AG04449 (cell line): ENCODE results near the gene LLGL1.

Source experiments
- CTCF ChIA-PET: fragments of 350-600 bp; formaldehyde crosslinking; extraction: SDS; loops from one replicate; lab custom pipeline; 2021; ENCODE audit warnings: antibody characterized with exemption; lab: Yijun Ruan, JAX
- POLR2A ChIA-PET: fragments of 400-600, 350-600 bp; formaldehyde crosslinking; extraction: SDS; loops from one replicate; lab custom pipeline; 2020; ENCODE audit warnings: antibody characterized with exemption, inconsistent platforms; lab: Yijun Ruan, JAX
- DNase-seq: peaks from one replicate; pipeline ENCODE4 v3.0.0-alpha.2; 2010; ENCODE audit warnings: low read depth, low spot score
- H3K4me3 ChIP-seq: 2 replicates; pipeline ENCODE4 v1.5.1; 2011; ENCODE audit warnings: low read depth, mild to moderate bottlenecking, control low read depth, low read length
- CTCF ChIP-seq: IDR thresholded peaks from one replicate; pipeline ENCODE4 v1.5.1; 2011; ENCODE audit warnings: mild to moderate bottlenecking, moderate library complexity, low read length, control low read depth, inconsistent platforms; ENCODE audit not compliant: insufficient read depth; ENCODE audit errors: missing control alignments

The LLGL1 gene

GRCh38 chr17:18181358-18181757 is 44.1 kb upstream of the LLGL1 start:
- CTCF ChIA-PET, result interaction anchor here (0.9 to 1.5 kb wide), 2 partner anchors 11 to 40 kb away, joined by 3 to 6 read pairs; no protein-coding TSS in a partner anchor
- DNase-seq, result no peak
- TF ChIP-seq CTCF, result no peak
- H3K4me3 ChIP-seq, result no peak overlapping the region
- POLR2A ChIA-PET, result interaction anchor here (0.6 kb wide), 1 partner anchor 21 kb away, joined by 3 read pairs; no protein-coding TSS in a partner anchor

- TF ChIP-seq CTCF, result no peak
- H3K4me3 ChIP-seq, result peak overlapping the region; percentile 89
- POLR2A ChIA-PET, result interaction anchor here (0.6 to 1.5 kb wide), 6 partner anchors 9 to 23 kb away, joined by 3 to 6 read pairs (median 3); no protein-coding TSS in a partner anchor
- DNase-seq, result no peak
- CTCF ChIA-PET, result interaction anchor here (1.1 to 1.5 kb wide), 4 partner anchors 10 to 42 kb away, joined by 3 to 7 read pairs (median 4); no protein-coding TSS in a partner anchor
Measured at GRCh38 chr17:18182110-18182977, 43.1 kb upstream of the LLGL1 start.

GRCh38 chr17:18182978-18183333 is 42.5 kb upstream of the LLGL1 start:
- peak; percentile 37 for DNase-seq
- ChIA-PET CTCF (interaction anchor here (1.1 to 1.5 kb wide), 4 partner anchors 11 to 43 kb away, joined by 3 to 7 read pairs (median 4); no protein-coding TSS in a partner anchor), POLR2A (interaction anchor here (0.6 to 2.0 kb wide), 5 partner anchors 10 to 22 kb away, joined by 3 to 9 read pairs (median 3); no protein-coding TSS in a partner anchor)
- peak overlapping the region; percentile 89 for H3K4me3 ChIP-seq
- TF ChIP-seq CTCF, result peak; percentile 5

- TF ChIP-seq CTCF, result peak; percentile 50
- CTCF ChIA-PET, result interaction anchor here (1.1 to 1.5 kb wide), 5 partner anchors 10 to 43 kb away, joined by 3 to 7 read pairs (median 4); no protein-coding TSS in a partner anchor
Measured at GRCh38 chr17:18183334-18184142, 41.9 kb upstream of the LLGL1 start, which contains the start of gene ALKBH5. TSS of gene ALKBH5 (plus strand) at chr17:18183828. CDS start at chr17:18184244, 416 bp downstream.

GRCh38 chr17:18184143-18185031 is 41.0 kb upstream of the LLGL1 start:
- H3K4me3 ChIP-seq, result peak overlapping the region; percentile 89
- ChIA-PET POLR2A (interaction anchor here (0.6 to 2.0 kb wide), 6 partner anchors 9 to 67 kb away, joined by 3 to 9 read pairs (median 3); no protein-coding TSS in a partner anchor), CTCF (interaction anchor here (1.1 to 1.3 kb wide), 2 partner anchors 10 to 39 kb away, joined by 3 to 4 read pairs; no protein-coding TSS in a partner anchor)
- no peak for DNase-seq
- TF ChIP-seq CTCF, result no peak

More at GRCh38 chr17:18183334-18184142, 41.9 kb upstream of the LLGL1 start, which contains the start of gene ALKBH5:
- DNase-seq, result peak; percentile 99
- POLR2A ChIA-PET, result interaction anchor here (0.6 to 2.0 kb wide), 9 partner anchors 10 to 66 kb away, joined by 3 to 9 read pairs (median 3); no protein-coding TSS in a partner anchor
- H3K4me3 ChIP-seq, result peak within 1 kb of the TSS; percentile 89
